Kidney tubule cell (primary cell): ENCODE data around the gene RASA1.
"Not testable (repeated sequence)": the region's sequence is repeated elsewhere in the genome, so short reads cannot be mapped to it uniquely, and the experiment has no call there.

Source experiments
- DNase-seq: peaks from one replicate; pipeline ENCODE4 v3.0.0-alpha.2; 2018; ENCODE audit warnings: low spot score

Gene RASA1

GRCh38 chr5:87282269-87282668, 14.6 kb downstream of the RASA1 start:
- no peak for DNase-seq

DNA sequence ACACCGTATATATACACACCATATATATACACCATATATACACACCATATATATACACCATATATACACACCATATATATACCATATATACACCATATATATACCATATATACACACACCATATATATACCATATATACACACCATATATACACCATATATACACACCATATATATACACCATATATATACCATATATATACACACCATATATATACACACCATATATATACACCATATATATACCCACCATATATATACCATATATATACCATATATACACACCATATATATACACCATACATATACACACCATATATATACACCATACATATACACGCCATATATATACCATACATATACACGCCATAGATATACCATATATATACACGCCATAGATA, 19.6 kb downstream of the RASA1 start:
- DNase-seq, result not testable (repeated sequence)

DNA sequence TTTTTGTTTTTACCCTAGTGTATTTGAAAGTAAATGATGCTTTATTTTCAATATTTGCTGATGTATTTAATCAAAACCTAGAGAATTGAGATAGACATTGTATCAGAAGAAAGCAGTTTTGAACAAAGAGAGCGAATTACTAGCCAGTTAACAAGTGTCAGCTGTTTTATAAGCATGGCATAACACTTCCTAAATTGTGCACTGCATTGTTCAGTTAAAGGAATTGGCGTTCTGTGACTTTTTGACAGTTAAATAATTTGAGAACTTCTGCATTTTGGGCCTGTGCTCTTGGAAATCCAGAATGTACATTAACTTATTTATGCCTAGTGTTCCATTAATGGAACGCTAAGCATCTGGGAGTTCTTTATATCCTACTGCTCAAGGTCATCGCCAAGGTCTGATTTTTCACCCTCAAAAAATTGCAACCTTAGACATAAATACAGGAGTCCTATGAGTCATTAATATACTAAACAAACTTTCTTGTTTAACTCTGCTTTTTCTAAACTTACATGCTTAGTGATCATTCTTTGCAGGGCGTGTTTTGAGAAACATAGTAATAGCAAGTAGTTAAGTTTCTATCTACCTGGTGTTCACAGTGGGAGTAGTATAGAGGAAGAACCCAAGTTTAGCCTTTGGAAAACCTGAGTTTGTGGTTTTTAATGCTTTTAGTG, 31.1 kb downstream of the RASA1 start:
- DNase-seq, result no peak

GRCh38 chr5:87300176-87300575, 32.5 kb downstream of the RASA1 start:
- peak; percentile 47 for DNase-seq

- DNase-seq, result peak; percentile 91
These were observed 33.1 kb downstream of the RASA1 start for GRCh38 chr5:87300744-87301143.

DNA sequence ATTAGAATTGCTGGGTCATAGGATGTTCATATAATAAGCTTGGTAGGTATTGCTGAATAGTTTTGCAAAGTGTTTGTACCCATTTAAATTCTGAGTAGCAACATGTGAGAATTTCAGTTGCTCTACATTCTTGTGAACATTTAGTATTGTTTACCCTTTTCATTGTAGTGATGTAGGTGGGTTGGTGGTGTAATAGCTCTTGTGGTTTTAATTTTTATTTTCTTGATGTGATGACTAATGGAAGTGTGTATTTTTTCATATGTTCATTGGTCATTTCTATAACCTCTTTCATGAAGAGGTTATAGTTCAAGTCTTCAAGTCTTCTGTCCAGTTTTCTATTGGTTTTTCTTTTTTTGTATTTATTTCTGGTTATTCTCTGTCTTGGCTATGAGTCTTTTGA, 34.4 kb downstream of the RASA1 start:
- no peak for DNase-seq

DNA sequence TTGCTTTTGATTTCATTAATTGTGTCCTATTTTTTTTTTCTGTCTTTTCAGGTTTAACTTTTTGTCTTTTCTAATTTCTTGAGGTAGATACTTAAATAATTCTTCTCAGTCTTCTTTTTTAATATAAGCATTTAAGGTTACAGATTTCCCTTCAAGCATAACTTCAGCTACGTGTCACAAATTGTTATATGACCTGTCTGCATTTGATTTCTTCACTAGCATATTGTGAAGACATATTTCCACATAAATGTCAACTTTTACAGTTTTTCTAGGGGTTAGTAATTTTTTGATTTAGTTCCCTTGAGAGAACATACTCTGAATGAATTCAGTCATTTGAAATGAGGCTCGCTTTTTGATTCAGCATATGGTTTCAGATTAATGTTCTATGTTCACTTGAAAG, 35.6 kb downstream of the RASA1 start:
- DNase-seq, result no peak

DNA sequence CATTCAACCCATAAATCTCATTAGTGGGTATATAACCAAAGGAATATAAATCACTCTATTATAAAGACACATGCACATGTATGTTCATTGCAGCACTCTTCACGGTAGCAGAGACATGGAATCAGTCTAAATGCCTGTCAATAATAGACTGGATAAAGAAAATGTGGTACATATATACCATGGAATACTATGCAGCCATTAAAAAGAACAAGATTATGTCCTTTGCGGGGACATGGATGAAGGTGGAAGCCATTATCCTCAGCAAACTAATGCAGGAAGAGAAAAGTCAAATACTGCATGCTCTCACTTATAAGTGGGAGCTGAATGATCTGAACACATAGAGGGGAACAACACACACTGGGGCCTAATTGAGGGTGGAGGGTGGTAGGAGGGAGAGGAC, 38.4 kb downstream of the RASA1 start:
- DNase-seq, result not testable (repeated sequence)

GRCh38 chr5:87307796-87308423, 40.2 kb downstream of the RASA1 start:
- no peak for DNase-seq

- no peak for DNase-seq
These were observed 44.0 kb downstream of the RASA1 start for GRCh38 chr5:87311405-87312279.

DNA sequence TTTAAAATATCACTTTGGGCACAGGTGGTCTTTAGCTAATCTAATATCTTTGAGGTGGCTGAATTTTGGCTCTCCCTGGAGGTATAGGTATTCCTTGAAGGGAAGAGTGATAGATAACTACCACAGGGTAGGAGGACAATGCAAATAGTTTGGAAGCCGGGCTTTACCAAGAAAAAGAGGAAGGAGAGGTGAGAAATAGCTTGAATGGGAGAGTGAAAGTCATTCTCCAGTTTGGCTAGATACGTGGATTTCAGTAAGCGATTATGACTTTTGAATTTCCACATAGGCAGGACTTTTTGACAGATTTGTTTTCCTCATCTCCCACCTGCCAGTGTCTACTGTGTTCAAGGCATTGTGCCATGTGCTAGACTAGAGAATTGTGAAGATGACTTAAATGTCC, 45.5 kb downstream of the RASA1 start:
- DNase-seq, result no peak

DNA sequence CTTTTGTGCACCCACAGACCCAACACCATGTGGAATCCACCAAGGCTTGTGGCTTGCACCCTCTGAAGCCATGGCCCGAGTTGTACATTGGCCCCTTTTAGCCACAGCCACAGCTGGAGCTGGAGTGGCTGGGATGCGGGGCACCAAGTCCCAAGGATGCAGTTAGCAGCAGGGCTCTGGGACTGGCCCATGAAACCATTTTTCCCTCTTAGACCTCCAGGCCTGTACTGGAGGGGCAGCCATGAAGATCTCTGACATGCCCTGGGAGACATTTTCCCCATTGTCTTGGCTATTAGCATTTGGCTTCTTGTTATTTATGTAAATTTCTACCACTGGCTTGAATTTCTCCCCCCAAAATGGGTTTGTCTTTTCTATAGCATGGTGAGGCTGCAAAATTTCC, 51.8 kb downstream of the RASA1 start:
- DNase-seq, result no peak

- DNase-seq, result no peak
These were observed 53.9 kb downstream of the RASA1 start for GRCh38 chr5:87321605-87322004.

DNA sequence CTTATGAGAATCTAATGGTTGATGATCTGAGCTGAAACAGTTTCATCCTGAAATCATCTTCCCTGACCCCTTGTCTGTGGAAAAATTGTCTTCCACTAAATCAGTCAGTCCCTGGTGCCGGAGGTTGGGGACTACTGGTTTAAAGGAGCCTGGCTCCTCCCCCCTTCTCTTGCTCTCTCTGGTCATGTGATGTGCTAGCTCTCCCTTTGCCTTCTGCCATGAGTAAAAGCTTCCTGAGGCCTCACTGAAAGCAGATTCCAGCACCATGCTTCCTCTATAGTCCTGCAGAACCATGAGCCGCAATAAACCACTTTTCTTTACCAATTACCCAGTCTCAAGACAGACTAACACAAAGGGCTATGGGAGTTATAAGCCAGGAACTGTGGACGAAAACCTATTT, 54.7 kb downstream of the RASA1 start:
- no peak for DNase-seq

DNA sequence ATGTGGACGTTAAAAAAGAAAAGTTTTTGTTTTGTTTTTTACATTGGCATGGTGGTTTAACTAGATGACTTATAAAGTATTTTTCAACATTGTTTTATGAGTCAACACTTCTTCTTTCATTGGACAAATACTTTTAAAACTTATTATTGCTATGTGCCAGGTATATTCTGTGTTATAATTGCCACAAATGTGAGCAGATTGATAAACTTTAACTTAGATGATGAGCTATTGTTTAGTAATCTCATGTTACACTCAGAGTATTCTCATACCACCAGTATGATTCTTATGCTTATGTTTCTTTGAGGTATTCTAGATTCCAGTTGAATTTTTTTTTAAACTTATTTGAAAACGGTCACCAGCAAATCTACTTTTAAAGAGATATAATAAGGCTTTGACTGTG, 60.3 kb downstream of the RASA1 start:
- DNase-seq, result peak; percentile 54

- no peak for DNase-seq
These were observed 61.4 kb downstream of the RASA1 start for GRCh38 chr5:87329114-87329513.

GRCh38 chr5:87339986-87340385, 72.3 kb downstream of the RASA1 start:
- no peak for DNase-seq

- no peak for DNase-seq
These were observed 73.0 kb downstream of the RASA1 start for GRCh38 chr5:87340716-87341115.

GRCh38 chr5:87347272-87347671, 79.6 kb downstream of the RASA1 start:
- DNase-seq, result no peak

- no peak for DNase-seq
These were observed 80.2 kb downstream of the RASA1 start for GRCh38 chr5:87347841-87348240.

- DNase-seq, result peak; percentile 55
These were observed 86.8 kb downstream of the RASA1 start for GRCh38 chr5:87354496-87354895.

DNA sequence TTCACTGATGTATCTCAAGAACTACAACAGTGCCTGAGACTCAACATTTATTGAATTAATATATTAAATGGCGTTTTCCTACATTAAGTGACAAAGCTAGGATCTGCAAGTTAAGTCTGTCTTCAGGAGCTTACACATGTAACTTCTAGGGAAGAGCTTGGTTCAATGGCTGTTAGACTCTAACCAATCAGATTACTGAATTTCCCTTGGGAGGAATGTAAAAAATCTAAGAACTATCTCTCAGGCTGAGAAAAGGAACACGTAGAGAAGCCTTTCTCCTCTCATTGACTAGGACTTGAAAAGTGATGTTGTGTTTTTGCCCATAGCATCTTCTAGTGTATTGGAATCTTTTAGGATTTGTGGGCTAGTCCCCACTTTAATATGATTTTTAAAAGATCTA, 91.4 kb downstream of the RASA1 start:
- DNase-seq, result no peak

- no peak for DNase-seq
These were observed 92.4 kb downstream of the RASA1 start for GRCh38 chr5:87360132-87360531.
